GM19328 (cell line): ENCODE data around the gene TMEM53.

Experiments
- ATAC-seq: cut with Tn5 transposase; IDR thresholded peaks from one replicate; pipeline ENCODE4 v1.9.1; 2021; ENCODE audit warnings: mild to moderate bottlenecking, moderate library complexity; ENCODE audit not compliant: unreplicated experiment

Gene TMEM53

DNA sequence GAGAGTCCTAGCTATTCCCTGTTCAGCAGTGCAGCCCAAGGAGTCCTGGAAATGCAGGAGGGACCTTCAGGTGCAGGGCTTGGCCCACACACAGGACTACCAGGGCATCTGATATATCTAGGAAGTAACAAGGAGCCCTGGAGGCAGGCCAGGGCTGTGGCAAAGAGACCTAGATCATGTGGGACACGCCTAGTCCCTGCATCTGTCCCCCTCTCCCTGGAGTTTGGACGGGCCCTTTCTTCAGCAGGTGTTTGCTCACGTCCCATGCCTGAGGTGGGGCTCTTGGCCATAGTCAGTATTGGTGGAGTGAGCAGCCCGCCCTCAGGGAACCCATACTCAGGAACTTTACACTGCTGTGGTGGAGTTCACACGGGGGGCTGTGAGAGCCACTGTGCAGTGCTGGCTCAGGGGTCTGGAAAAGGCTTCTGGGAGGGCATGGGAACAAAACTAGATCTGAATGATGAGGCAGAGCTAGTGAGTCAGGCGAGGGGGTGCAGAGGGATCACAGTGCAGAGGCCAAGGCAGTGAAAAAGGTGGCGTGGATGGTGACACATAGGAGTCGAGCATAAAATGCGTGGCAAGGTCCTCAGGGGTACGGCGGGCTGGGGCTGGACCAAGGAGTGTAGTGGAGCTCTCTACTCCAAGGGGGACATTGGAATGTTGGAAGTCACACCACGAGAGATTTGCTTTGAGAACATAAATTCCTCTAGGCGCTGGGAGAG lies 25.6 kb downstream of the TMEM53 start:
- no peak for ATAC-seq

DNA sequence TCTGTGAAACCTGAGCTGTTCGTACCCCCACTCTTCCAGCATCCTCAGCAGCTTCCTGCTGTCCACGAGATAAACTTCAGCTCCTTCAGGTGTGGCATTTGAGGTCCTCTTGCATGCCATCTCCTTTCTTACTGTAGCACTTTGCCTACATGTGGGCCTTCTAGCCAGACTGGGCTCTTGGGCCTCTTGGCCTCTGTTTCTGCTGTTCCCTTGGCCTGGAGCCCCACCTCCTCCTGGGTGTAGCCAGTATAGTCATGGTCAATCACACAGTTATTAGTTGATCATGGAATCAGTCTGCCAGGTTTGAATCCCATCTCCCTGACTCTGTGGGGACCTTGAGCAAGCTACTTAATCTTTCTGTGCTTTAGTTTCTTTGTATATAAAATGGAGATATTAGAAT lies 26.4 kb downstream of the TMEM53 start:
- no peak for ATAC-seq

DNA sequence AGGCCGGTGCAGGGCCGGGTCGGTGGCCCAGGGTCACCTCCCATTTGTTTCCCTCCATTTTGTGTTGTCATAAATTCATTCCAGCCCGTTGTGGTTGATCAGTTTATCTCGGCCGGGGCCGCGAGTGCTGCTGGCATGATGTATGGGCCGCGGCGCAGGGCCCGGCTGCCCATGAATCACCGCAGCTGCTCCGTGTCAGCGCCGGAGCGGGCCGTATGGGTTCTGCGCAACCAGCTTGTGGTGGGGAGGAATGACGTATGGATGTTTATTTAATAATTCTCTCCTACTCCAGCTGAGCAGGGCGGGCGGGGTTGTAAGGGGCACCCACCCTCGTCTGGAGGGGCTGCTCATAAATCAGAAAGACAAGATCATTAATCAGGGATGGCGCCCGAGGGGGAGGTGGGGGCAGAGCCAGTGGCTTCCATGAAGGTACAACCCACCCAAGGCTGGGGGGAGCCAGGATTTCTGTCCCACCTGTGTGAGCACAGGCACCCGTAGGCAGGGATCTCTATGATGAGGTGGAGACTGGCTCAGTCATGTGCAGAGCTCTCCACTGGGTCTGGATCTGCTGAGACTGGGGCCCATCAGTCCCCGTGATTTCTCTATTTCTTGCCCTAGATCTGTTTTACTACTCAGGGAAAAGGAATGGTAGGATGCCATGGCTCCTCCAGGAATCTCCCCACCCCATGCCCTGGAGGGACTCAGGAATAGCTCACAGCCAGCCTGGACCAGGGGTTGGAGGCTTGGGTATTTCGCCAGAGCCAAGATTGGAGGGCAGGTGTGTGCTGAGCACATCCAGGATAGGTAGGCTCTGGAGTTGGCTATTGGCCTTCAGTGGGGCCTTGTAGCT lies 27.8 kb downstream of the TMEM53 start:
- no peak for ATAC-seq

DNA sequence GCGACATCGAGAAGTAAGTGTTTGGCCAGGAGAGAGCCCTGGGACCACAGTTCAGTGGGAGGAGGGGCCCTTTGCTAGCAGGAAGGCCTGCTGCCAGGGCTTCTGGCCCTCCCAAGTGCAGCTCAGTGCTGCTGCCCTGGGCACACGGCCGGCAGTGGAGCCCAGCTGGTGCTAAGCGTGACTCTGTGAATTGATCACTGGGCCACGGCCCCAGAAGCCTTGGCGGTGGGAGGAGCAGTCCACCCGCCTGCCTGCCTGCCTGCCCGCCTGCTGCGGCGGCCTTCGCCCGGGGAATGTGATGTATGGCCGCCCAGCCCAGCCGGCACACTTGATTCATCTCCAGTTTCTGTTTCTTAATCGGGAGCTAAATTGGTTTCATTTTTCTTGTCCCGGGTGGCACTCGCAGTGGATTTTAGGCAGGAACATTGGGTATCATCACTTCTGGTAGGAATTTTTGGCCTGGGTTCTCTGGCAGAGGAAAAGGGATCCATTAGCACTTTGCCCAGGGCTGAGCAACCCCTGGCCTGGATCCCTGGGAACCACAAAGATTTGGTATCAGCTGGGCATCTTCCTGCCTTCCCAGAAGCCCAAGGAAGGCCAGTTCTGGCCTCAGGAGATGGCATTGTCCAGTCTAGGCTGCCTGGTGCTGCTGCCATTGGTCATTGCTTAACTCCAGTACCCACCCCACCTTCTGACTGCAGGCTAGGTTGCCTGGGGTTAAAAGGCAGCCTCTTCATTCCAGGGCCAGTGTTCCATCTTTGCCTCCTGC lies 28.6 kb downstream of the TMEM53 start:
- ATAC-seq: no peak

DNA sequence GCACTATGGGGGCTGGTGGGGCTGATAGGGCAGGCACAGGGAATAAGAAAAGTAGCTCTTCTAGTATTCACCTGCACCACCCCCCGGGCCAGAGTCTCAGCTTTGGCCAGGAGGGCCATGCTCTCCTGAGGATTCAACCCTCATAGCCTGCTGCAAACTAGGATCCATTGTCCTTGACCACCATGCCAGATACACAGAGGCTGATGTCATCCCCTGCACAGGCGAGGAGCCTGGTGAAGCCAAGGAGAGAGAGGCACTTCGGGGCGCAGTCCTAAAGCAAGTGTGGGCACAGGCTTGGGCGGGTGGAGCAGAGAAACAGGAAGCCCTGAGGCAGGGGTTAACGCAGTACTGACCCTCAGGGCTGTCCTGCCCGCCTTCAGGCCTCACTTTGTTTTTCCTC lies 29.5 kb downstream of the TMEM53 start:
- no peak for ATAC-seq

DNA sequence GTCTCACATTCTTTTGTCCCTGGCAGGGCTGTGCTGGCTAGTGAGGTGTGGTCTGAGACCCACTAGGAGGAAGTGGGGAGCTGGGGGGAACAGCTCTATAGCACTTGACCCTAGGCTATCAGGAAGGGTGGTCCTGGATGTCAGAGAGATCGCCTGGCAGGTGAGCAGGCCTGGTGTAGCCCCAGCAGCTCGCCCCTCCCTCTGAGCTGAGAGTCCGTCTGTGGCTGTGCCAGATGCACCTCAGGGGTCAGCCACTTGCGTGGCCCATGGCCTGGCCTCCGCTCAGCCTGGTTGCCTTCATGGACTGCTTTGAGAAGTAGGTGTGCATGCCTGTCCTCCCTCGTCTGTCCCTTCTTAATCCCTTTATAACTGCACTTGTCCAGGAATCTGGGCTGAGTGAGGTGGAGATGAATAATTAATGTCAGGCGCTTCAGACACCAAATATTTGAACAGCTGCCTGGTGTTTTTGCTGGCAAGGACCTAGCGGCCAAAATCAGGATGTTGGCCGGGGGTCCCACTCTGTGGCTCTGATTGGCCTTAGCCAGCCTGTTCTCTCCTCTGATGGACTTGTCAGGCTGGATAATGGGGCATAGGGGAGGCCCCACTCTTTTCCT lies 30.5 kb downstream of the TMEM53 start:
- ATAC-seq: no peak

DNA sequence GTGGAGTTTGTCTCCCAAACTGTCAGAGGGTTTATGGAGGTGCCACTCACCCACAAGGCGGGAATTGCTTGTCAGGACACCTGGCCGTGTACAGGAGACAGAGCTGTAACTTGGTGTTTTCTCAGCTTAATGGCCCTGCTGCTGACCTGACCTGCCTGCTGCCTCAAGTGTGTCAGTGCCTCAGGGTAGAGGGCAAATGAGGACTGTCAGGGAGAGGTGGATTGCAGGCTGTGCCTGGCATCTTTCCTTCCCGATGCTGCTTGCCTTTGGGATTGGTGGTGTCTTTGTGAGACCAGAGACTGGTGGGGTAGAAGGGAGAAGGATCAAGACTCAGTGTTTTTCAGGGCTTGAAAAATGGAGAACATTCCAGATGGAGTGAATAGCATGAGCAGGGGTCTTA lies 31.4 kb downstream of the TMEM53 start:
- ATAC-seq: no peak

DNA sequence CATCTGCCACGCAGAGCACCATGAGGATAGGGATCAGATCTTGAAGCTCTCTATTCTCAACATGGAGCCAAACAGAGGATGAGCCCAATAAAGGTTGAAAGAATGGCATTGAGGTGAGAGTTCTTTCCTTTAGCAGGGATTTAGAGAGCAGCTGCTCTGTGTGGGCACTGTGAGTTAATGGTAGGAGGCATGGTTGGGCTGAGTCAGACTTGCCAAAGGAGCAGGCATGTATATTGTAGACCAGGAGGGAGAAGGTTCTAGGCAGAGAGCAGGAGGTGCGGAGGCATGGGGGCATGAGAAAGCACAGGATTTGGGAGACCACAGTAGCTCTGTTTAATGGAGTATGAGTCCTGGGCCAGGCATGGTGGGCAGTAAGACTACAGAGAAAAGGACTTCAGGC lies 32.0 kb downstream of the TMEM53 start:
- ATAC-seq: no peak

DNA sequence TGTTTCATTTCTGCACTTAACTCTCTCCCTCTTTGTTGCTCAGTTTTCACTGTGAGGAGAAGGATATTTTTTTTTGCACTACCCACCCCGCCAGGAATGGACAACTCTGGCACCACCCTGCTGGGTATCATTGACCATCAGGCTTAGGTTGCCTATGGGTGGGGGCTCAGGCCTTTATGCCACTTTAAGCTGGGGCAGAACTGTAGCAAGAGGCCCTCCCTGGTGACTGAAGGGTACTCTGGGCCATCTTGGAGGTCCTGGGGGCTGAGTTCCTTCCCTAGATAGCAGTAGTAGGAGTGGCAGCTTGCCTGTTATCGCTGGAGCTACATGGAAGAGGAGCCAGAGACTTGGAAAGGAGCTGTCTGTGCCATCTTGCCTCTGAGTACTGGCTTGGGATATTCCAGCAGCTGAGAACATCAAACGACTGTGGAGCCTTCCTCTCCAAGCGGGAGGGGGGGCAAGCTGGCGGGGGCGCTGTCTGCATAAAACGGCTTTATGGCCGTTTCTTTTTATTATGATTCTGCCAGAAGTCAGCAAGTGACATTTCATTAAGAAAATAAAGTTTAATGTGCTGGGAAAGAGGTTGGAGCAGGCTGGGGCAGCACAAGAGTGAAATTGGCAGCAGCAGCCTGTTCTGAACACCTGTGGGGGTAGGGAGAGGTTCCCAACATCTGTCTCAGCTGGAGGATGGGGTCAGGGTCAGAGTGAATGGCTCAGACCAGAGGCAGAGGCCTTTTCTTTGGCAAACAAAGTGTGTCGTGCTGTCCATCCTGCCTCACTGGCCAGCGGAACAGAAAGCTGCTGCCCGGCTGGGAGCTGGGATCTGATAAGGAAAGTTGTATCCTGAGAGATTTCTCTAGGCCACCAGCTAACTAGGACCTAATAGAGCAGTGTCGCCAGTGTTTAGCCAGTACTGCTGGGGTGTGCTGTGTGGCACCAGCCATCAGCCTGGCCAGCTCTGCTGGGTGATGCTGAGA lies 32.9 kb downstream of the TMEM53 start:
- no peak for ATAC-seq

DNA sequence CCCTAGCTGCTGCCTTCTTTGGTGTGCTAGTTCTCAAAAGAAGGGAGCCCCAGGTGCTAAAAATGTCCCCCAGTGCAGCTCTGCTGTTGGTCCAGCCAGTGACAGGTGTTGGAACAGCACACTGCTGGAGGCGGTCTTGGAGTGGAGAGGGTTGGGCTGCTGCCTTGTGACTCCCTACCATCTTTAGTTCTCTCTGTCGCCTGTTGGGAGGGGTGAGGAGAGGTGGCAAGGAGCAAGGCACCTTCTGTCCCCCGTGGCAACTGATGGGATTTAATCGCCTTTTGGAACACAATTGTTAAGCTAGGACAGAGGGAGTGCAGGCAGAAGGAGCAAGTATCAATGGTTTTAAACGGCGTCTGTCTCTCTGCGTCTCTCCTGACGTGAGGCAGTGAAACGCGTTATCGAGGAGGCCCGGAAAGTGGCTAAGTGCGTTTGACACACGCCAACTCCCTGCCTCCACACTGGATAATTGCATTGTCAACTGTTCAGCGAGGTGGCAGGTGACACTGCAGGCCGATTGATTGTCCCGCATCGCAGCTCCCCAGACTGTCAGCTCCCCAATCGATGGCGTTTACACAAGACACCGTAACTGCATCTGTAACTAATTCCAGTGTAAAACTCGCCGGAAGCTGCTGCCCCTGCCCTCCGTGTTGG lies 34.0 kb downstream of the TMEM53 start:
- ATAC-seq: no peak

DNA sequence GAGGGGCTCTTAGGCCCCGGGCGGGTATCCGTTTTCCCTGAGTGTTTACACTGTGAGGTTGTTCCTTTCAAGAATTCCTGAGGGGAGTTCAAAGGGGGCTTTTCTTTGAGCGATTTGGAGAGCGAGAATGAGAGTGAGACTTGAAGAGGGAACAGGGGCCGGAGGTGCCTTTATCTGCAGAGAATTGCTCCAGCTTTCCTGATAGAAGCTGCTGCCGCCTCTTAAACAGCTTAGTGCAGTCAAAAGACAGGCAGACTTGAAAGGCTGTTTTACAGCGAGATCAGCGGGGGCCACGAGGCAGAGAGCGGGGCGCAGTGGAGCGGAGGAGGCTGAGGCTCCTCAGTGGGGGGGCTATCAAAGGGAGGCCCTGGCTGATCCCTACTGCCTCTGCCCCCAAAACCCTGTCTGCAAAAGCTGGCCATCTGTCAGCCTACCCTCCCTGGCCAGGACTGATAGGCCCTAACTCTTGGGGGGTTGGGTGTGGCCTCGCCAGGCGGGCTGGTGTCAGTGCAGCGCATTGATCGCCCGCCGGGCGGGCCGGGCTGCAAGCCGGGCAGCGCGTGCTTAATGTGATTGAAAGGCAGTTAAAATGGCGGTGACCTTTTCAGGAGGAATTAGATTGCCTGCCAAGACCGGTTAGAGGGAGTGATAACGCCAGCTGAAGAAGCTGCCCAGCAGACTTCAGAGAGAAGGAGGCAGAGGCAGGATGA lies 36.4 kb downstream of the TMEM53 start:
- ATAC-seq: no peak

DNA sequence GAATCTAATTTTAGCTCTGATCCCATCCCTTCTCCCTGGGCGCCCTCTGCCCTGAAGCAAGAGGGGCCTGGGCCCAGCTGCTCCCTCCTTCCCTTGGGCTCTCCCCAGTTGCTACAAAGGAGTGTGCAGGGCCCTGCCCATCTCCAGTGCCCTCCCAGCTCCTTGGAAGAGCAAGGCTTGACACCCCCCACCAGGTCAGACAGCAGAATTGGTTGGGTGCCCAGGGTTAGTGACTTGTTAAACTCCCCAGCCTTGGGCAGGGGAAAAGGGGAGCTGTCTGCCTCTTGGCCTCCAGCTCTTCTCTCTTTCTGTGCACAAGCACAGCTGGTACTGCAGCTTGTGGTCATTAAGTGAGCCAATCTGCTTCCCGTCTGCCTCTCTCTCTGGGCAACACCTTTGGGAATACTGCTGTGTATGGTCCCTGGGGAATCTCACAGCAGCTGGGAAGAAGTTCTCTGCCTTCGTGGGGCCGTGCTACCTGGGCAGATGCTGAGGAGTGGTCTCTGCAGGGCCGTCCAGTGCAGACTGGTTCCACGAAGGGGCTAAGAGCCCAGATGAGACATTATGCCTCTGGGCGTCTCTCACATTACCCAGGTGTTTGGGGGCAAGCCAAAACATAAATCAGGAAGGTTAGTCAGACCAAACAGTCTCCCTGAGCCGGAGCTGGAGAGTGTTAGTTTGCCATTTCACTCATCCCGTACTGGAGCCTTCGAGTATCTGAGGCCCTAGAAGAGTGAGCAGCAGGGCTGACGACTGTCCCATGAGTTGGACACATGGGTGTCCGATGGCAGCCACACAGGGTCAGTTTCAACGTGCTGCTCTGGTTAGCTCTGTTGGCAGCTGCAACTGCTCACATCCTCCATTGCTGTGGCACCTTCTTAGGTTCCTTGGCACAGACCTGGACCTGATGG lies 37.3 kb downstream of the TMEM53 start:
- no peak for ATAC-seq

DNA sequence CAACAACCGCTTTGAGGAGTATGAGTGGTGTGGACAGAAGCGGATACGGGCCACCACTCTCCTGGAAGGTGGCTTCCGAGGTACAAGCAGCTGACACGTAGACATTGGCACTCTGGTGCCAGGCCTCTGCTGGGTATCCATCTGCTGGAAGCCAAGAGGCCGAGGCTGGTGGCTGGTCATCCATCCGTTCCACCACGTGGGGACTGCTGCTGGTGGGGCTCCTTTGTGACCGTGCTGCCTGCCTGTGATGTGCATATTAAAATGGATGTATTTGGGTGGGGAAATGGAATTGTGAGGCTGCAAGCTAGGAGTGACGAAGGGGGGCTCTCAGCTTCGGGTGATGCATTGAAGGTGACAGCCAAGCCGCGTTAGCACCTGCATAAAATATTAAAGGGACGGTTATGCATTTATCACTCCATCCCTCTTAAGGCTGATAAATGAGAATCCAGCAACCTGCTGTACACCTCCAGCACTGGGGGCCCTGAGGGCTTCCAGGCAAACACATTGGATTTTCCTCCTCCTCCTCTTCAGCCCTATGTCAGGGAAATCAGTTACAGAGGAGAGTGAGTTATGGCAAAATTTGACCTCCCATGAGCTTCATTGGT lies 38.1 kb downstream of the TMEM53 start:
- no peak for ATAC-seq

DNA sequence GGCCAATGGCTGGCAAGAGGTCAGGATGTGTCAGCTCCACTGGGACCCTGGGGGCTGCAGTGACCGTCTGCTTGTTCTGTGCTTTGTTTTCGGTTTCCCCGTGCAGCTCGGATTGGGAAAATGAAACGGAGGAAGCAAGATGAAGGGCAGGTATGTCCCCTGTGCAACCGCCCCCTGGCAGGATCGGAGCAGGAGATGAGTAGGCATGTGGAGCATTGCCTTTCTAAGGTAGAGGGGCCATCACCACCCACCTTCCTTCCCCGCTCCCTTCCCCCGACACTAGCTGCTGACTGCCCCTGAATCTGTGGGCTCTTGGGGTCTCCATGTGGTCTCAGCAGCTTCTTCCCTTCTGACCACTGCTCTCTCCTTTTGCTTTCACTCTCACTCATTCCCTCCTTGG lies 38.8 kb downstream of the TMEM53 start:
- no peak for ATAC-seq

DNA sequence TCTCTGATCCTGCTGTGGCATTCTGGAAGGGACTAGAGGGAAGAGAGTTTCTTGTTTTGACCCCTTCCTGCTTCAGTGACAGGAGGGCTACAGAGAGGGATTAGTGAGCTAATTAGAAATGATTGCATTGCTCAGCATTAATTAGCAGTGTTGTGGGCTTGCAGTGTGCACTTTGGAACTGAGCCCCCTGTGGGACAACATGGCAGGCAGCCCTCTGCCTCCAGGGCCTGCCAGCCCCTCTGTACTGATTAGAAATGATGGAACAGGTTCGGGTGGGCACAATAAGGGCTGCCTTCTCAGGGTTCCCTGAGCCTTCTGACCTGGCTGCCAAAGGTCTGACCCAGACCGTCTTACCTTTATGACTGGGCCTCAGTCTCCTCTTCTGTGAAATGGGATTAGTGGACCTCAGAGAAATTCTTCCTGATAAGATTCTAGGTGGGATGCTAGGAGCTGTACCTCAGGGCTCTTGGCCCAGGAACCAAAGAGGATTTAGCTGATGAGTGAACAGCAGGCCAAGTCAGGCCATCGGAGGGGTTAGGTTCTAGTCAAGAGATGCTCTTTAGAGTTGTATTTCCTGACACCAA lies 39.6 kb downstream of the TMEM53 start:
- no peak for ATAC-seq

DNA sequence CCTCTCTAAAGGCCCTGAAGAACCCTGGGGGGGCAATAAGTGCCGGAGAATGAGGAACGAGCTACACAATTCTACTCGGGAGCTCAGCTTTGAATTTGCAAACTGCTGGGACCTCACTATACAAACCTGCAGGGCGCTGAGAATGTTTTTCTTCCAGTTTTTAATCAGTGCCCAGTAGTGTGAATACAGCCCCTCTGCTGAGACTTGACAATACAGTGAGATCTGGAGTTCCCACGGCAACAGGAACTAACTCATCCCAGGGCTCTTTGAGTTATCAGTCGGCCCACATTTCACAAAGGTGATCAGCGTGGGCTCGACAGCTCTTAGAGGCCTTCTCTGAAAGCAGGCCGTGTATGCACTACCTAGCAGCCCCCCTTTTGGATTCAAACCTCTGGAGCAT lies 41.7 kb downstream of the TMEM53 start:
- no peak for ATAC-seq
